Measurements from ENCODE around the gene AIP. TPM values are rescaled to one million over a fixed set of nuclear protein-coding genes. Genes with fewer than 3 reads are reported as not detected.
A peak's percentile ranks its signal among the peaks of the same experiment; 100 is the strongest.
"Not testable (repeated sequence)": the region's sequence is repeated elsewhere in the genome, so short reads cannot be mapped to it uniquely, and the experiment has no call there.

AIP gene
- total RNA-seq, 1 donor from 2014 or later = 56.4 TPM

DNA sequence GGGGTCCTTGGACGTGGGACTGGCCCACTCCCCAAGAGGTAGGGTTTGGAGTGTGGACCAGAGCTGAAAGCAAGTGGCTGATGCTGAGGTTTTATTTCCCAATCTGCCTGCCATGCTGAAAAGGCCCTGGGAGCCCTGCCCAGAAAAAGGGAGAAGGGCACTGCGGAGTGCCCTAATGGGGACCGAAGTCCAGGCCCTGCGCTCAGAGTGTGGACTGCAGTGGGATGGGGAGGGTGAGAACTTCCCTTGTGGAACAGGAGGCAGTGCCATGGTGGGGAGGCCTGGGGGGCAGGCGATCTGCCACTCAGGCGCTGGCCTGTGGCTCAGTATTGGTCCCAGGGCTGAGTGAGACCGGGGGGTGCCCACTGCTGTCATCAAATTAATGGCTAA, 34.6 kb upstream of the AIP start:
- DNase-seq (ENCODE audit: low read depth) = no peak

DNA sequence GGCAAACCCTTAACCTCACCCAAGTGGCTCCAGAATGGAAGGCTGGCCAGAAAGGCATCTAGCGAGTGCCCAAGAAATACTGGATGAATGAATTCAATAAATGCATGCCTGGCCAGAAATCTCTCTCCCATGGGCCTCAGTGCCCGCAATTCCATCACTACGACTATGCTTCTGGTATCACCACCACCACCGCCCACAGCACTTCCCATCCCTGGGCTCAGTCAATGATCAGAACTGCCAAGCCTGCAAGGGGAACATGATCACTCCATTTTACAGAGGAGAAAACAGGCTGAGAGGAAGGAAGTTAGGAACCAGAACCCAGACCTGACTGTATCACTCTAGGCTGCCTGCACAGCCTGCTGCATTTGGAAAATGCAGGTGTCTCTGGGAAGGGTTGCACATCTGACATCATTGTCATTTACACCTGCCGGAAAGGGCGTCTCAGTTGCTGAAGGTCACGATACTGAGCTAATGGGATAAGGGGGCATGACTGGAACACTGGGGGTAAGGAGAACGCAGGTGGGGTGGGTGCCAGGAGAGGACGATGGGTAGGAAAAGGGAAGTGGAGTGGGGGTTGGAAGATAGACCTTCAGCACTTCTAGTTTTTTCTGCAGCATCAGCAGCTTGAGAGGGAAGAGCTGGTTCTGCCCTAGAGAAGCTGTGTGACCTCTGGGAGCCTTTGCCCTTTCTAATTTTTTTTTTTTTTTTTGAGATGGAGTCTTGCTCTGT, 33.5 kb upstream of the AIP start:
- no peak for DNase-seq (ENCODE audit: low read depth)

GRCh38 chr11:67450796-67451657, 31.8 kb upstream of the AIP start:
- DNase-seq (ENCODE audit: low read depth) = peak; percentile 56

DNA sequence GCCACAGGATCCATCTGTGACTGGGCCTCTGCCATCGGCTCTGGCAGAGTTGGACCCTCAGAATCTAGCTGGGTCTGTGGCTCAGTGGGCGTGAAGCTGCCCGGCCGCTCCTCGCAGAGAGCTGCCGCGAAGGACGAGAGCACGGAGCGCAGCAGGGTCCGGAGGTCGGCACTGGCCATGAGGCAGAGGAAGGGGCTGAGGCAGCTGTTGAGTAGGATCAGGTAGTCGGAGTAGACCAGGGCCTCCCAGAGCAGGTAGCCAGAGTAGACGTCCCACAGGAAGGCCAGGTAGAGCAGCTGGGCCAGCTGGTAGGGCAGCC, 31.2 kb upstream of the AIP start:
- no peak for DNase-seq (ENCODE audit: low read depth)

DNA sequence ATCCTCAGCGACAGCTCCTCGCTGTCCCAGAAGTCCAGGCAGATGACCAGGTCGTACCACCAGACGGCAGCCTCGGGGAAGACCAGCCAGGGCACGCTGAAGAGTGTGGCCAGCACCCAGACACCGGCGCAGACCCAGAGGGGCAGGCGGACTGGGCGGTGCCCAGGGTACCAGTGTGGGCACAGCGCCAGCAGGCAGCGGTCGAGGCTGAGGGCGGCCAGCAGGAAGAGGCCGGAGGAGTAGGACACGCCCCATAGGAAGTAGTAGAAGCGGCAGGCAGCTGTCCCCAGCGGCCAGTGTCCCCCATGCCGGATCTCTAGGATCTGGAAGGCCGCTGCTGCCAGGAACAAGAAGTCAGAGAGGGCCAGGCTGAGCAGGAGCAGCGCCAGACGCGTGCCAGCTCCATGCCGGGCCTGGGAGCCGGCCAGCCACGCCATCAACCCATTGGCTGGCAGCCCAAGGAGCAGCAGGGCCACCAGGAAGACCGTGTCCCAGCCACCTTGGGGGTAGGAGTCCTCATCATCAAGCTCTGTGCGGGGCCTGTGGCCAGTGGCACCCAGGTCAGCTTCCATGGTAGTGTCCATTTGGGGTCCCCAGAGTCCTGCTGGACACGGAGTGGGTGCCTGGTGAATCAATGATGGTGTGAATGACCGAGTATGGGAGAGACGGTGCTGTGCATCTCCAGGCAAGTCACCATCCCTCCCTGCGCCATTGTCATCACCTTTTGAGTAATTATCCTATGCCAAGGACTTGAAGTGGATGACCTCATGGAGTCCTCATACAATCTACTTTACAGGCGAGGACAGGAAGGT, 30.5 kb upstream of the AIP start, which contains the start of gene GPR152:
TSS of gene GPR152 (minus strand) at position 589 of the 812 bp plus-strand sequence. CDS start at position 584, 5 bp downstream.
- DNase-seq (ENCODE audit: low read depth) = peak; percentile 60

- DNase-seq (ENCODE audit: low read depth) = no peak
These were observed 28.8 kb upstream of the AIP start for GRCh38 chr11:67453816-67454732.

DNA sequence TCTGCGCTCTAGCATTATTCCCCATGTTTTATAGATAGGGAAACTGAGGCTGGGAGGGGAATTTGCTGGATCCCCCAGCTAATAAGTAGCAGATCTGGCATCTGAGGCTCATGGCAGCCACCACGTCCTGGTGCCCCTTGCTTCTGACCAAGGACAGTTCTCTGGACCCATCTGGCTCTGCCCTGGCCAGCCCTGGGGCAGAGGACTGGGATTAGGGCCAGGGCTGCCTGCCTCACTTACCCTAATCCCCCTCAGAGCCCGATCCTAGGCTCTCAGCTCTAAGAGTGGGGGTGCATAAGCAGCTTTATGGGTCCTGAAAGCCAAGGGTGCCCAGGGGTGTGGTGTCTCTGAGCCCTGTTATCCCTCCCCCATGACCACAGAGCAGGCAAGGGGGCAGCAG, 27.8 kb upstream of the AIP start, which contains the start of gene CABP4:
TSS of gene CABP4 (plus strand) at position 301 of the 400 bp plus-strand sequence. CDS start at position 371, 70 bp downstream.
- no peak for DNase-seq (ENCODE audit: low read depth)

- DNase-seq (ENCODE audit: low read depth) = no peak
These were observed 26.6 kb upstream of the AIP start for GRCh38 chr11:67456068-67456705.

GRCh38 chr11:67457453-67457852, 25.4 kb upstream of the AIP start:
- DNase-seq (ENCODE audit: low read depth) = no peak

DNA sequence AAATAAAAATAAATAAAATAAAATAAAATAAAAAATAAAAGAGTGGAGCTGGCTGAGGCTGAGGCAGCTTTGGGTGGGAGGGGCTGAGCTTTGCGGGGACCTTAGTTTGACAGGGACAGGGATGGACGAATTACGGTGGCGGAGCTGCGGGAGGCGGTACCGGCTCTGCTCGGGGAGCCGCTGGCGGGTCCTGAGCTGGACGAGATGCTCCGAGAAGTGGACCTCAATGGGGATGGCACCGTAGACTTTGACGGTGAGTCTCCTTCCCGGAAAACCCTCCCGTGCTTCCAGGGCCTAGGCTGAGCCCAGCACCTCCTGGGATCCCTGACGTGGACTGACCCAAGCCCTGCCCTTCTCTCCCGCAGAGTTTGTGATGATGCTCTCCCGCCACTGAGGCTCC, 24.6 kb upstream of the AIP start:
- no peak for DNase-seq (ENCODE audit: low read depth)

GRCh38 chr11:67463186-67463585, 19.6 kb upstream of the AIP start:
- DNase-seq (ENCODE audit: low read depth) = no peak

GRCh38 chr11:67463680-67464410, 19.0 kb upstream of the AIP start:
- DNase-seq (ENCODE audit: low read depth) = peak; percentile 69

- DNase-seq (ENCODE audit: low read depth) = peak; percentile 77
These were observed 18.2 kb upstream of the AIP start for GRCh38 chr11:67464411-67465188.

- no peak for DNase-seq (ENCODE audit: low read depth)
These were observed 17.7 kb upstream of the AIP start for GRCh38 chr11:67465189-67465510.

- DNase-seq (ENCODE audit: low read depth) = not testable (repeated sequence)
These were observed 17.3 kb upstream of the AIP start for GRCh38 chr11:67465530-67465929.

GRCh38 chr11:67466367-67466766, 16.5 kb upstream of the AIP start:
- no peak for DNase-seq (ENCODE audit: low read depth)

DNA sequence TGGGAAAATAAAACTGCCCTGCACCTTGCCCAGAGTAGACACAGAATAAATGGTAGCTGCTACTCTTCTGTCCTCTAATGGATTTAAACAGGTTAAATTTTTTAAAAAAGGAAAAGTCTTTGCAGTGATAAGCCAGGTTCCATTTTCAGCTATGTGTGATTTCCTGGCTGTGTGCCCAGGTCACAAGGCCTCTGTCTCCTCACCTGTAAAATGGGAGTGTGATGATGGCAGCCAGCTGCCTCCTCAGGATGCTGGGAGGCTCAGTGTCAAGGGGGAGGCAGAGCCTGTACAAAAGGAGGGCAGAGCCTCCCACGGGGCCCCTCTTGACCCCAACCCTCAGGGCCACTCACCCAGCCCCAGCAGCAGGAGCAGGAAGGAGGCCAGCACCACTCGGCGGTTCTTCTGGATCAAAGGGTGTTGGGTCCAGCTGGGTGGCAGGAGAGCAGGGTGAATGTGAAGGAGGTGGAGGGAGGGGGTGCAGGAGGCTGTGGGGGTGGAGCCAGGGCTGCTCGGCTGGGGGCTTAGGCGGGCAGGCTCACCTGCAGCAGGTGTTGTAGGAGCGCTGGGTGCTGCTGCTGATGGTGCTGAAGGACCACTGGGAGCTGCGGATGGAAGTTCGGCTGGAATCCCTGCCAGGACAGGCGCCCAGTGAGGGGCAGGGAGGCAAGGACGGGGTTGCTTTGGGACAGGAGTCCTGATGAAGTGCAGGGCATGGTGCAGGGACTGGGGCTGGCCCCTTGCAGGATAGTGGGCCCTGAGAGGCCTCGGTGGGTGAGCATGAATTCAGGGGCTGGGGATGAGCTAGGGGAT, 15.7 kb upstream of the AIP start:
- no peak for DNase-seq (ENCODE audit: low read depth)

DNA sequence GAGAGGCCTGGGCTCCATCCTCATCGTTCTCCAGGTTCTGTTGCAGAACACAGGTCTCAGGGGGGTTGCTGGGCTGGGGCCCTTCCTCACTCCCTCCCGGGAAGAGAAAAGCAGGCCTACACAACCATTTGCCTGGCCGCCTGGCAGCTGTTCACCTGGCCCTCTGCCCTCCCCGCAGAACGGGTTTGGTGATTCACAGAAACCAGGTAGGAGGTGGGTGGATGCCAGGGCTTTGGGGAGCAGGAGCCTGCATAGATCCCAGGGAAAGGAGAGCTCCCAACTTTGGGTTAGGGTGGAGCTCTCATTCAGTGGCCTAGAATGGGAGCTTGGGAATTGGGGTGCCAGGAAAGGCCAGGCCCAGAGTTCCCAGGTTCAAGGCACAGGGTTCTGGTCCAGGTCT, 14.8 kb upstream of the AIP start:
- peak; percentile 38 for DNase-seq (ENCODE audit: low read depth)

Measured in myocyte (in vitro differentiated cells).